ENCODE measurements around the gene ANTXR2.

GRCh38 chr4:80033581-80033980 lies 39.4 kb downstream of the ANTXR2 start:
- no peak for TF ChIP-seq TOE1 (CRISPR knock-in tag; IDR thresholded peaks at IDR 0.05)
- TF ChIP-seq GLI4 (CRISPR knock-in tag; IDR thresholded peaks at IDR 0.05; ENCODE audit: borderline replicate concordance): no peak
- no peak for TF ChIP-seq CTCF (CRISPR knock-in tag; IDR thresholded peaks at IDR 0.05)
- TF ChIP-seq ZNF224 (CRISPR knock-in tag; IDR thresholded peaks at IDR 0.05): no peak
- TF ChIP-seq, protein P1, sequence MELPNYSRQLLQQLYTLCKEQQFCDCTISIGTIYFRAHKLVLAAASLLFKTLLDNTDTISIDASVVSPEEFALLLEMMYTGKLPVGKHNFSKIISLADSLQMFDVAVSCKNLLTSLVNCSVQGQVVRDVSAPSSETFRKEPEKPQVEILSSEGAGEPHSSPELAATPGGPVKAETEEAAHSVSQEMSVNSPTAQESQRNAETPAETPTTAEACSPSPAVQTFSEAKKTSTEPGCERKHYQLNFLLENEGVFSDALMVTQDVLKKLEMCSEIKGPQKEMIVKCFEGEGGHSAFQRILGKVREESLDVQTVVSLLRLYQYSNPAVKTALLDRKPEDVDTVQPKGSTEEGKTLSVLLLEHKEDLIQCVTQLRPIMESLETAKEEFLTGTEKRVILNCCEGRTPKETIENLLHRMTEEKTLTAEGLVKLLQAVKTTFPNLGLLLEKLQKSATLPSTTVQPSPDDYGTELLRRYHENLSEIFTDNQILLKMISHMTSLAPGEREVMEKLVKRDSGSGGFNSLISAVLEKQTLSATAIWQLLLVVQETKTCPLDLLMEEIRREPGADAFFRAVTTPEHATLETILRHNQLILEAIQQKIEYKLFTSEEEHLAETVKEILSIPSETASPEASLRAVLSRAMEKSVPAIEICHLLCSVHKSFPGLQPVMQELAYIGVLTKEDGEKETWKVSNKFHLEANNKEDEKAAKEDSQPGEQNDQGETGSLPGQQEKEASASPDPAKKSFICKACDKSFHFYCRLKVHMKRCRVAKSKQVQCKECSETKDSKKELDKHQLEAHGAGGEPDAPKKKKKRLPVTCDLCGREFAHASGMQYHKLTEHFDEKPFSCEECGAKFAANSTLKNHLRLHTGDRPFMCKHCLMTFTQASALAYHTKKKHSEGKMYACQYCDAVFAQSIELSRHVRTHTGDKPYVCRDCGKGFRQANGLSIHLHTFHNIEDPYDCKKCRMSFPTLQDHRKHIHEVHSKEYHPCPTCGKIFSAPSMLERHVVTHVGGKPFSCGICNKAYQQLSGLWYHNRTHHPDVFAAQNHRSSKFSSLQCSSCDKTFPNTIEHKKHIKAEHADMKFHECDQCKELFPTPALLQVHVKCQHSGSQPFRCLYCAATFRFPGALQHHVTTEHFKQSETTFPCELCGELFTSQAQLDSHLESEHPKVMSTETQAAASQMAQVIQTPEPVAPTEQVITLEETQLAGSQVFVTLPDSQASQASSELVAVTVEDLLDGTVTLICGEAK (IDR thresholded peaks at IDR 0.05): no peak
- TF ChIP-seq, protein P1 (CRISPR knock-in tag; IDR thresholded peaks at IDR 0.05): no peak
- TF ChIP-seq PITX1 (CRISPR knock-in tag; IDR thresholded peaks at IDR 0.05): no peak
- TF ChIP-seq EP300 (IDR thresholded peaks at IDR 0.05; ENCODE audit: low read depth in 2 of 2, low read length in 2 of 2): no peak
- no peak for TF ChIP-seq EP300 (CRISPR knock-in tag; IDR thresholded peaks at IDR 0.05; ENCODE audit: borderline replicate concordance)
- no peak for TF ChIP-seq EZH2 (conservative IDR thresholded peaks at IDR 0.05; ENCODE audit: low read depth, low read length)
- no peak for TF ChIP-seq NFRKB (IDR thresholded peaks at IDR 0.05)
- no peak for TF ChIP-seq JUN (CRISPR knock-in tag; IDR thresholded peaks at IDR 0.05)
- TF ChIP-seq NFE2L2 (IDR thresholded peaks at IDR 0.05; ENCODE audit: low read length): no peak

Data from HepG2 (cell line).